HG03159 (cell line): ENCODE data around the gene RAMP3.
"Not testable (repeated sequence)": the region's sequence is repeated elsewhere in the genome, so short reads cannot be mapped to it uniquely, and the experiment has no call there.

Experiments used
- ATAC-seq: cut with Tn5 transposase; IDR thresholded peaks from one replicate; pipeline ENCODE4 v1.9.1; 2021; ENCODE audit warnings: mild to moderate bottlenecking, moderate library complexity; ENCODE audit not compliant: unreplicated experiment

The RAMP3 gene, protein sequence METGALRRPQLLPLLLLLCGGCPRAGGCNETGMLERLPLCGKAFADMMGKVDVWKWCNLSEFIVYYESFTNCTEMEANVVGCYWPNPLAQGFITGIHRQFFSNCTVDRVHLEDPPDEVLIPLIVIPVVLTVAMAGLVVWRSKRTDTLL

DNA sequence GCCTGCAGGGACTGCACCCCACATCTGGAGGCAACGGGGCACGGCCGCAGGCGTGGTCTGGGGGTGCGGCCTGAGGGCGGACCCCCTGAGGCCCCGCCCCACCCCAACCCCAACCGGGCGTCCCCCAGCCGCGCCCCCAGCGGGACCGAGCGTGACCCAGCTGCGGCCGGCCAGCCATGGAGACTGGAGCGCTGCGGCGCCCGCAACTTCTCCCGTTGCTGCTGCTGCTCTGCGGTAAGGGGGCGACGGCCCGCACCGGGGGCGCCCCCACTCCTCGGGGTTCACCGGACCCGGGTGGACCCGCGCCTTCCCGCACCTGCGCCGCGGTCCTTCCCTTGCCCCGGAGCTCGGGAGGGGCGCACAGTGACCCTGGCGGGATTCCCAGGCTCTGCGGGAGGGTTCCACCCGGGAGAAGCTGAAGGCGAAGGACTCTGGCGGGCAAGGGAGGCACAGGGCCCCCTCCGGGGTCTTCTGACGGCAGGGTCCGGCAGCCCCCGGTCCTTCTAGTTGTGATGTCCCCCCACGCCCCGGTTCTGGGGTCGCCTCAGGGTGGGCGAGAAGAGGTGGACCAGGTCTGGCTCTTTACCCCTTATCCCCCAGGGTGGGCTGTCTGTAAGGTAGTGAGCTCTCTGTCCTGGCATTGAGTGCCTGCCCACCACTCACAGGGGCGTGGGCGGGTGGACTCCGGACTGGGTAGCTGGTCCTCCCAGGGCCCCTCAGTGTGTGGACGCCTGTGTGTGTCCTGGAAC, at the start of gene RAMP3:
Gene RAMP3 (plus strand): TSS at position 139 of the 749 bp plus-strand sequence. CDS start 38 bp downstream, at position 177.
- ATAC-seq: no peak

DNA sequence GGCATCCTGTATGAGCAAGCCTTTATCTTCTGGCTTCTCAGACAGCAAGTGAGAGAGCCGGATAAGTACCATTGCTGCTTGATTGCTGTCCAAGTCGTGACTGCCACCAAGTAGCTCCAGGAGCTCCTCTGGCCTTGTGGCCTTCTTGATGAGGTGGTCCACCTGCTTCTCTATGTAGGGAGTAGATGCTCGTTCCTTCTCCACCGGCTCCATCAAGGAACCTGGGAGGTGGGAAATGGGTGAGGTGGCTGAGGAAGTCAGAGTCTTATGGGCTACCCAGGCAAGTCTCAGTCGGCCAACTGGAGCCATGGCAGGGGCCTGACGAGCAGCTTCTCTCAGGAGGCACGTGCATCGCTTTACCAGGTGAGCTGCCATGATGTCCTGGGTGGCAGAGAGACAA, 48.7 kb upstream of the RAMP3 start:
- ATAC-seq: no peak

DNA sequence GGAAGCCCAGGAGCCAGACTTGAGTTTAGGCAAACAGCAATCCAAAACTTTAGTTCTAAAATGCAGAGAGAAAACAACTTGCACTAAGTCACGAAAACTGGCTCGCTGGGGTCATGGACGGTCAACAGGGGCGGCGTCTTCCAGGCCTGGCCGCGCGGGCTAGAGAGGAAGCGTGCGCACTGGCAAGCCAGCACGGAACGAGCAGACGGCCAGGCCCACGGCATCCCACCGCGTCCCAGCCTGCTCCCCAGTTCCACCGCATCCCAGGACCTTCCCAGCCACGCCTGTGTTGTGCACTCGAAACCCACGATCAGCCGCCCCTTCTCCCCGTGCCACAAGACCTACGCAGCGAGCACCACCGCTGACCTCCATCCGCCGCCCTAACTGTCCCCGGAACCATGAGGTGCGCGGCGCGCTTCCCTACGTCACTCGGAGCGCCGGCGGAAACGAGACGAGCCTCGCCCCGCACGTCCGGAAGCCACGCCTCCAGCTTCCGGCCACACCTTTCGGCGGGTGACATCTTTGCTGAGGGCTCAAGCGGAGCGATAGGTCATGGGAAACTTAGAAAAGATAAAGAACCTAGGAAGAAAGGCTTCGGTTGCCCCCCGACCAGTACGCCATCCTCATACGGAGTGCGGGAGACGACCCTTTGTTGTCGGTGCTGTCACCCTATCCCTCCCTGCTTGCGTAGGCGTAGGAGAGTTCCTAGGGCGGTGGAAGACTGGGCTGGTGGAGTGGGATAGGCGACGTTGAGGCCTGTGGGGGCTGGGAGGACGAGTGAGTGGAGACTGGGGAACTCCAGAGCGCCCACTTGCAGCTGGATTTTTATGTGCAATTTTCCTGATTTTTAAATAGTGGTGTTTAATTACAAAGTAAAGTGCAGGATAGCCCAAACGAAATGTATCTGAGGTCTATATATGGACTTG, 46.0 kb upstream of the RAMP3 start, which contains the start of gene TBRG4:
Gene TBRG4 (minus strand): TSS at position 400 of the 926 bp plus-strand sequence. CDS start 2,460 bp downstream, outside the sequence.
- ATAC-seq: peak; percentile 96

DNA sequence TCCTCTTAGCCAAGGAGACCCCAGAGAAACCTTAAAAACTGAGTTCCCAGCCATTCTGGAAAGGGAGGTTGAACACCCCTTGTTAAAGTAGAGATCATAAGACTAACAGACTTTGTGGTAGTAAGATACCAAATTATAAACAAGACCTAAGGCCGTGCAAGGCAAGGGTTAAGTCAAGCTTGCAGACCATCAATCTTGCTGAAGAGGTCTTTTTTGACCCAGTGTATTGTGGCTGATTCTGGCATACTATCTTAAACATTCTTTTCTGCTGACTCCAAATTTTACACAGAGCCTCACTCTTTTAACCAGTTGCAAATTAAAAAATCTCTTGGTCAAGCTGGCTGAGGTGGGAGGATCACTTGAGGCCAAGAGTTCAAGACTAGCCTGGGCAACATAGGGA, 44.9 kb upstream of the RAMP3 start:
- no peak for ATAC-seq

DNA sequence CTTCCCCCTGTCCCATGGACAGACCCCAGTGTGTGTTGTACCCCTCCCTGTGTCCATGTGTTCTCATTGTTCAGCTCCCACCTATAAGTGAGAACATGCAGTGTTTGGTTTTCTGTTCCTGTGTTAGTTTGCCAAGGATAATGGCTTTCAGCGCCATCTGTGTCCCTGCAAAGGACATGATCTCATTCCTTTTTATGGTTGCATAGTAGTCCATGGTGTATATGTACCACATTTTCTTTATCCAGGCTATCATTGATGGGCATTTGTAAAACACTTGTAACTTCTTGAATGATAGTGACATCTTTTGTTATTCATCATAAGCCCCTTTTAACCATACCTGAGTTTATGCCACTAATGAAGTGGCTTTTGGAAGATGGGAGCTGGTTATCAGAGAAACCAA, 43.3 kb upstream of the RAMP3 start:
- ATAC-seq: not testable (repeated sequence)

DNA sequence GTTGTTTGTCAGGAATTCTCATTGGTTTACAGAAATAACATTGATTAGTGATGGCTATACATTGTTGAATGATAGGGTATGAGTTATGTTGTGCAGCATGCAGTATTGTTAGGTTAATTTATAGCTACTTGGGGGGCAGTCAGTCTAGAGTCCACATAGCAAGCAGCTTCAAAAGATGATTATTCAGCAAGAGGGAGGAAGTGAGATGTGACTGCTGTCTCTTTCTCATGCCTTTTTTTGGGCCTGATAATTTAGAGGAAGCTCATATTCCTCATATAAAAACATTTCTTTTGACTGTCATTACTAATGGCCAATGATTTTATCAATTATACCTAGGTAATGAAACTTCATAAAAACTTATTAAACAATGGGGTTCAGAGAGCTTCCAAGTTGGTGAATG, 42.7 kb upstream of the RAMP3 start:
- no peak for ATAC-seq

DNA sequence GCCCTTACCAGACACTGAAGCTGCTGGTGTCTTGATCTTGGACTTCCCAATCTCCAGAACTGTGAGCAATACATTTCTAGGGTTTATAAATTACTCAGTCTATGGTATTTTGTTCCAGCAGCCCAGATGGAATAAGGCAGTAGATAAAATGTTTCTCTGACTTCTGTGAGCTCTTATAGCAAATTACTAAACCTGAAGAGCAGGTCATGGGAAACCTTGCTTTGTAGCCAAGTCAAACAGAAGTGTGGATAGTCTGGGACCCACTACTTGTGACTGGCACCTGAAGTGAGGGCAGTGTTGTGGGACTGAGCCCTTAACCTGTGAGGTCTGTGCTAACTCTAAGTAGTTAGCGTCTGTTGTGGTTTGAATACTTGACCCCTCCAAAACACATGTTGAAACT, 41.5 kb upstream of the RAMP3 start:
- no peak for ATAC-seq

DNA sequence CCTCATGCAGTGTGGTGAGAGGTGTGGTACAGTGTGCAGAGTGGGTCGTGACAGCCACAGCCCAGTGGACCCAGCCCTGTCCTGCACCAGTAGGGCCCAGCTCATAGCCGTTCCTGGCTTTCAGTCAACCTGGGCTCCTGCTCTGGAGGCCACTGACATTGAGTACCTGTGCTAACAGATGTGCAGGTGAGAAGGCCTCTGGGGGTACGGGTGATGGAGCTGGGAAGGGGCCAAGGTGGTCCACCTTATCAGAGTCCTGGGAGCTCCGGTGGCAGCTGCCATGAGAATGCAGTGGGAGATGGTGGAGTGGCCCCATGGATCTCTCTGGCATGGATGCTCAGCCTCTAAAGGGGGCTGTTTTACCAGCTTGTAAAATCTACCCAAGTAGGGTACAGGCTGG, 40.0 kb upstream of the RAMP3 start:
- ATAC-seq: no peak

DNA sequence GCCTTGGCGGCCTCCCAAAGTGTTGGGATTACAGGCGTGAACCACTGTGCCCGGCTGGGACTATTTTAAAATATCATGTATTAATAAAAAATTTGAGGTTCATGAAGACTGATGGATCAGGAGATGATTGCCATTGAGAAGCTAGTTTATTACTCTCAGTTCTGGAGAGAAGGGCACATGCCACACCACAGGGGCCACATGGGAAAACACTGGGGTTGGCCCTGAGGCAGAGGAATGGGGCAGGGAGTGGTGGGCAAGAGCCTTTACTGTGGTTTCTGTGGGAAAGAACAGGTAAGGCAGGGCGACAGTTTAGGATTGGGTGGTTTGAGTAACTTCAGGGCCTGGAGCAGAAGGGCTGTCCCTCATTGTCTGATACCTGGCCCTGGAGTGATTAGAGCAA, 39.3 kb upstream of the RAMP3 start:
- no peak for ATAC-seq

DNA sequence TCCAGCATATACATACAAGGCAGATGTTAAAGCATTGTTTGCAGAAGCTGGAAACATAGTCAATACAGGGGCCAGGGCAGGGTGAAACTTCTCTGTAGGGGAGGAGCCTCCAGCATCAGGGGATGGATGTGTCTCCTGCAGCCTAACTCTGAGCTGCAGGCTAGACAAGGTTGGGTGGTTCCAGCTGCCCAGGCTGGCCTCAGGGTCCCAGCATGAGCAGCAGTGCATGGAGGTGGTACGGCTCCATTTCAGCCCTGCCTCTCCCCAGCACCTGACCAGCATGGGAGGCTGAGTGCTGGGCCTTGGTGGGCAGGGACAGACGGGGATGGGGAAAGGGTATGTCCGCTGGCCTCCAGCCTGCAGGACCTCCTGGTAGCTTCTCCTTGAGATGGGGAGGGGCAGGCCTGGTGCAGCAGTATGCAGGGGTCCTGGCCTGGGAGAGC, 38.7 kb upstream of the RAMP3 start:
- no peak for ATAC-seq

DNA sequence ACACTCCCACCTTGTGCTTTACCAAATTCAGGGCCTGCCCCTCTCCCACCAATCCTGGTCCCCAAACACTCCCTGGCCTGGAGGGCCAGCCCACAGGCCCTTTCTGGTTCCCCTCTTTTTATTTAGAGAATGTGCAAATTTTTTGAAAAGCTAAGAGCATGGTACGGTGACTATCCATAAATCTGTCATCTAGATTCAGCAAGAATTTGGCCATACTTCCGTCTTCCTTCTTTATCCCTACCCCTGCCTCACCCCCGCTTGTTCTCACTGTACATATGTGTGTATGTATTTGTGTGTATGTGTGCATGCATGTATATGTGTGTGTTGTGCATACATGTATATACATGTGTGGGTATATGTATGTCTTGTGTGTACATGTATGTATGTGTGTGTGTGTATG, 38.0 kb upstream of the RAMP3 start:
- ATAC-seq: no peak

DNA sequence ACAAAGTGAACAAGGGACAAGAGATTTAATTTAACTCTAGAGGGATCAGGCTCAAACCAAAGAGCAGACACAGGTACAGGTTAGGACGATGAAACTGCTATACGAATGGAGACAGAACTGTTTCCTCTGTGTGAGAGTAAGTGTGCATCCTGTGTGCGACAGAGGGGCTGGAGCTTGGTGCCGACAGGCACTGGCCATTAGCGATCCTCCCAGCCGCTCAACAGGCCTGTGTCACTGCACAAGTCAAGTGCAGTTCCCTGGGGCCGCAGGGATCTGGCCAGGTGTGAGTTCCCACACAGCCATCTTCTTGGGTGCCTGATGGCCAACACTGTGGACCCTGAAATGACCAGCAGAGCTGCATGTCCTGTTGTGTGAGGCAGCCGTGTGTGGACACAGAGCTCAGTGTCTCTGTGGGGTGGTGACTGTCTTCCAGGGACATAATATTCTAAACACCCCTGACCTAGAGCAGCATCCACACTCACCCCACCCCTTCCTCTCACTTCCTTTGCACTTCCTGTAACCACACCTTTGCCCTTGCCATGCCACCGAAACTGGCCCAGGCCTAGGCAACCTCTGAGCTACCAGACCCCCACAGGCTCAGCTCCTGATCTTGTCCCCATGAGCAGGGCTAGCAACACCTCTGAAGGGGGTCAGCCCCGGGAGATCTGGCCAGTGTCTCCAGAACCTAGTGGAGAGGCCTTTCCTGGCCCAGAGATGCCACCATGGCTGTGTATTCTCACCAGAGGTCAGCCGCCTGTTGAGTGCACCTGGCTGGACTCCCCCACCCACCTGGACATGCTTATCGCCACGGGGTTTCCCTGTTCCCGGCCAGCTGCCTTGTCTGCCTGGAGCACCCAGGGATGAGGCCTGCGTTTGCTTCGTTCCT, 34.4 kb upstream of the RAMP3 start:
- no peak for ATAC-seq

DNA sequence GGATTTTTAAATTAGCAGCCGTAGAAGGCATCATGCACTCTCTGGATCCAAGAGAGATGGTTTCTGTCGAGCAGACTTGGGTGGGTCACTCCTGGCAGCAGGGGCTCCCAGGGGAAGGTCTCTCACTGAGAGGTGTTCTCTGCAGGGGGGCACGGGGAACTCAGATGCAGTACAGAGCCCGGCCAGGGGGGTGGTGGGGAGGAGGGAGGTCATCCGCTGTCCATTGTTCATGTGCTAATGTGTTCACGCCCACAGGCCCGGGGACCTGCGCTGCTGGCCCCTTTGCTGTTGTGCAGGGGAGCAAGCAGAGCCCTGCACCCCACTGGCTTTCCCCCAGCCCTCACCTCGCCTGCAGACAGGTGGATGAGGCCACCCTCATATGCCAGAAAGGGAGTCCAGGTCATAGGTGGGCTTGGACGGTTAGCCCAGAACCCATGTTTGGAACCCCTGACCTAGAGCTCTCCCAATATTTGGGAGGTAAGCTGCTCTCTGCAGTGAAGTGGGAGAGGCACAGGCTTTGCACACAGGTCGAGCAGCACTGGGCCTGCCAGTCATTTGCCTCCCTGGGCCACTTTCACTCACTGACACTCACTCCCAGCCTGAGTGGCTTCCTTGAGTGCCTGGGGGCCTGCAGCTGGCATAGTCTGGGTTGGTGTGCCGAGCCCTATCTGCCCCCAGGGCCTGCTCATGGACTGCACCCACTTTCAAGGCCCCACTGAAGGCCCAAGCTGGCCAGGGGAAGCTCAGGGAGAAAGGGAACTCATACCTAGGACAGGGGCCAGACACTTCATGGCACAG, 33.5 kb upstream of the RAMP3 start:
- ATAC-seq: no peak

DNA sequence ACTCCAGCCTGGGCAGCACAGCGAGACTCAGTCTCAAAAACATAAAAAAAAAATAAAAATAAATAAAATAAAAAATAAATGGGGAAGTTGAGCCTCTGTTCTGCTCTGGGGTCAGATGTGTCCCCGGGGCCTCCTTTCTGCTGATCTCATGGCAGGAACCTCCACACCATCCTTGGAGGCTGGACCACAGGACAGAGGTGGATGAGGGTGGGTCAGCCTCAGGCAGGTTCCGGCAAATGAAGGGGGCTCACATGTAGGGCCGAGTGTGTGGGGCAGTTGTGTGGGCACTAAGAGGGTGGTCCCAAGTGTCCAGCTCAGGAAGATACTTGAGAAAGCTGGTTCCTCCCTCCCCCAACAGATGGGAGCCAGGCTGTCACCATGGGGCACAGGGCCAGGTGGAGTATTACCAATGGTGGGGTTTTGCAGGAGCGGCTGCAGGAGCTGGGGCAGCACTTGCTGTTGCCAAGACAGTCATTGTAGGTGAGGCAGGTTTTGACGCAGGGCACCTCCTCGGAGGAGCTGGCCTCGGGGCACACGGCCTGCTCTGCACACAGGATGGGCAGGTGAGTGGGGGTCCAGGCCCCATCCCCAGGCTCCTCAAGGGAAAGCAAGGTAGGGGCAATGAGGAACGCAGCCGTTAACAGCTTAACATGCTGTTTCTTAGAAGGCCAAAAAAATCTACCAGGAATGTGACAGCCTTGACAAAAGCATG, 32.2 kb upstream of the RAMP3 start:
- ATAC-seq: no peak

DNA sequence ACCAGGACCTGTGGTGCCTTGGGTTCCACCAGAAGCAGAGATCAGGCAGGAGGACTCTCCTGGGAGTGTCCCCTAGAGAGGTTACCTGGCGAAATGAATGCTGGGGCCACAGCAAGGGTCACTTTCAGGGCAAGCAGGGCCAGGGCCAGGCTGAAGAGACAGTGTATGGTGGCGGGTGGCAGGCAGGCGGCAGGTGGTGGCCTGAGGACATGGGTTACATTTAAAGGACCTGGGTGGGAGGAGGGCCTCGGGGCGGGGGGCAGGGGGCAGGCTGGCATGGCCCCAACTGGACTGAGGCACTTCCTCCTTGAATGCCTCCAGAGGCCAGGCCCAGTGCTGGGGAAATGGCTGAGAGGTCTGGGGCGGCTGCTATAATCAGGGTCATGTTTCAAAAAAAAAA, 31.4 kb upstream of the RAMP3 start:
- no peak for ATAC-seq

DNA sequence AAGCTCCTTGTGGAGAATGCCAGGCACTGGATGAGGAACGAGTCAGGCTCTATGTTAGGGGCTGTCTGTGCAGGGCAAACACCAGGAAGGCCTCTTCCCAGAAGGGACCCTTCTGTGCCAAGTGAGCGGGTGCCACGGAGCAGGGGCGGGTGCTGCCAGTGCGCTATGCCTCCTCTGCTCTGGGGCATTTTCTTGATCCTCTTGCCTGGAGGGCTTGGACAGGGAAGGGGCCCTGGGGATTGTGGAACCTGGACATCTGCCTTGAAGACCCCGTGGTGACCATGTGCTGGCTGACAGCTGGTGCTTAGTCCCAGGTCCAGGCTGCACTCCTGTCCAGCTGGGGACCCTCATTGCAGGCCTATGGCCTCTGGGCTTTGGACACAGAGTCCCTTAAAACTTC, 30.7 kb upstream of the RAMP3 start:
- no peak for ATAC-seq

DNA sequence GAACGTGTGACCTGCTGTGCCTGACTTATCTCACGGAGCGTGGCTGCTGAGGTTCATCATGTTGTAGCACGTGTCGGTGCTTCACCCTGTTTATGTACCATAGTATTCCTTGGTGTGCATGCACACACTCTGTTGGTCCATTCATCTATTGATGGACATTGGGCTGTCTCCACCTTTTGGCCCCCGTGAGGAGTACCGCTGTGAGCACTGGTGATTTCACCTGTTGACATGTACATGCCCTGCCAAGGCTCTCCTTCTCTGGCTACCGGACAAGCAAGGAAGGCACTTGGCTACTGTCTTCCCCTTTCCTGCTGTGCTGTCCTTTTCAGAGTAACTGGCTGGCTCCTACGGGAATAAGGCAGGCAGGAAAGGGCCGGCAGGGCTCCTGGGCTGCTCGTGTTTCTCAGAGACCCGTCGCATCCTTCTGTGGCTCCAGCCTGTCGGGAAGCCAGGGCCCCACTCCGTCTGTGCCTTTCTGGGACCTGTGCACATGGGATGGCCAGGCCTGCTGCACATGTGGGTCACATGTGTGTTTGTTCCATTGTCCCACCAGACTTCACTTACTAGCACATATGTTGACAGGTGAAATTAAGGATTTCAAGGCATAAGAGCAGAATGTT, 28.3 kb upstream of the RAMP3 start:
- no peak for ATAC-seq

DNA sequence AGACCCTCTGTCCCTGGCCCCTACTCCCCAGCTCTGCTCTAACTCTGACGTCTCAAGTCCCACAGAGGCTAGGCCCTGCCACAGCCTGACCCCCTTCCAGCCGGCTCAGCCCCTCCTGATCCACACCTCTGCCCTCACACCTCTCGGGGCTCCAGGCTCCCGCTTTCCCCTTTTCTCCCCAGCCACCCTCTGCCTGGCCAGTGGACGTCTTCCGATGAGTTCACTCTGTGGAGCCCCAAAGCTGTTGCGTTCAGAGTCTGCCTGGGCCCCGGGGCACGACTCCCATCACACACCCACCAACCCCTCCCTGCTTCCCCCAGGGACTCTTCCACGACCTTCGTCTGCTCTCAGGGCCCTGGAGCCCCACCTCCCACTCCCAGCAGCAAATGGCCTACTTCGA, 27.7 kb upstream of the RAMP3 start:
- no peak for ATAC-seq

DNA sequence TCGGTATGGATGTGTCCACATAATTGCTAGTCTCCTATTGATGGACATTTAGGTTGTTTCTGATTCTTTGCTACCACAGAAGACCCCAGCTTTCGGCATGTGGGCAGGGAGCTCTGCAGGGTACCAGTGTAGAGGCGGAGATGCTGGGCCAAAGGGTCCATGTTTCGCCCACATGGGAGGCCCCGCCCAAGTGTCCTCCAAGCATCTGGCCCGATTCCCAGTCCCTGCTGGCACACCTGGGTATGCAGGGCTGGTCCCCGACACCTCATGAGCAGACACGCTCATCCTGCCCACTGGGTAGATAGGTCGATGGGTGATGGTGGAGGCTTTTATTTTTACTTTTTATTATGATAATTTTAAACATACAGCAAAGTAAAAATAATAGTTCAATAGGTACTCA, 26.7 kb upstream of the RAMP3 start:
- ATAC-seq: no peak
